Measurements from ENCODE around the gene TERT. TPM values are rescaled to one million over a fixed set of nuclear protein-coding genes. Genes with fewer than 3 reads are reported as not detected.

TERT gene
- total RNA-seq, 2 experiments from 2014 or later, result 156 to 198 TPM

GRCh38 chr5:1331861-1332405 is 37.1 kb upstream of the TERT start:
- H3K4me2 ChIP-seq (ENCODE audit: low read length), result no peak overlapping the region
- no peaks in the 10 kb centered on the region; the same call in 1 of the 2 replicates for H4K20me1 ChIP-seq (ENCODE audit: insufficient read depth, low read length)
- no peak for DNase-seq (ENCODE audit: low spot score)
- TF ChIP-seq EZH2phosphoT487 (IDR thresholded peaks at IDR 0.05; ENCODE audit: borderline replicate concordance, low read depth, low read length) (no peak), CTCF (conservative IDR thresholded peaks at IDR 0.05; ENCODE audit: low read length) (no peak)
- H3K4me1 ChIP-seq (ENCODE audit: insufficient read depth, low read length, poor library complexity, severe bottlenecking), result peaks cover 16% of the 10 kb centered on the region
- BruUV-seq (replicated peaks), result no TSS peak
- intact Hi-C loops (cut with micrococcal nuclease; ENCODE audit: unreplicated experiment), result no loop called here
- peaks cover 85% of the 10 kb centered on the region for H3K36me3 ChIP-seq (ENCODE audit: insufficient read depth, low read length)
- H3K4me3 ChIP-seq (ENCODE audit: low read depth, low read length, poor library complexity, severe bottlenecking), result no peak overlapping the region
- peaks cover 17% of the 10 kb centered on the region; the same call in 1 of the 2 replicates for H3K79me2 ChIP-seq (ENCODE audit: insufficient read depth, low read depth, low read length)
- H3K27ac ChIP-seq (ENCODE audit: low read depth, low read length, poor library complexity, severe bottlenecking), result peak overlapping the region; percentile 4
- no peaks in the 10 kb centered on the region for H3K9me3 ChIP-seq (ENCODE audit: low read length)
- CTCF ChIA-PET (ENCODE audit: unreplicated experiment), result interaction anchor here (0.6 kb wide), 1 partner anchor 164 kb away, joined by 3 read pairs; no protein-coding TSS in a partner anchor
- no peak overlapping the region for H2AFZ ChIP-seq (ENCODE audit: low read length)
- POLR2A ChIA-PET, result interaction anchor here (1.3 kb wide), 1 partner anchor 16 kb away, joined by 4 read pairs; no protein-coding TSS in a partner anchor
- H3K9me2 ChIP-seq (ENCODE audit: insufficient read depth, low read length), result no peaks in the 10 kb centered on the region

GRCh38 chr5:1330847-1331831 is 36.3 kb upstream of the TERT start:
- intact Hi-C loops (cut with micrococcal nuclease; ENCODE audit: unreplicated experiment), result no loop called here
- ChIA-PET POLR2A (interaction anchor here (0.7 to 1.3 kb wide), 2 partner anchors 11 to 16 kb away, joined by 3 to 4 read pairs; no protein-coding TSS in a partner anchor), CTCF (ENCODE audit: unreplicated experiment) (interaction anchor here (0.6 kb wide), 1 partner anchor 163 kb away, joined by 3 read pairs; no protein-coding TSS in a partner anchor)

More at GRCh38 chr5:1330847-1331831, 36.3 kb upstream of the TERT start:
- Histone ChIP-seq H2AFZ (ENCODE audit: low read length) (no peak overlapping the region), H4K20me1 (ENCODE audit: insufficient read depth, low read length) (no peaks in the 10 kb centered on the region; the same call in 1 of the 2 replicates), H3K79me2 (ENCODE audit: insufficient read depth, low read depth, low read length) (peaks cover 9% of the 10 kb centered on the region; the same call in 1 of the 2 replicates), H3K4me2 (ENCODE audit: low read length) (no peak overlapping the region), H3K36me3 (ENCODE audit: insufficient read depth, low read length) (peaks cover 84% of the 10 kb centered on the region), H3K4me1 (ENCODE audit: insufficient read depth, low read length, poor library complexity, severe bottlenecking) (peaks cover 8% of the 10 kb centered on the region), H3K9me3 (ENCODE audit: low read length) (no peaks in the 10 kb centered on the region), H3K27ac (ENCODE audit: low read depth, low read length, poor library complexity, severe bottlenecking) (no peak overlapping the region), H3K9me2 (ENCODE audit: insufficient read depth, low read length) (no peaks in the 10 kb centered on the region), H3K4me3 (ENCODE audit: low read depth, low read length, poor library complexity, severe bottlenecking) (no peak overlapping the region)
- TF ChIP-seq EZH2phosphoT487 (IDR thresholded peaks at IDR 0.05; ENCODE audit: borderline replicate concordance, low read depth, low read length), result no peak
- no peak for TF ChIP-seq CTCF (conservative IDR thresholded peaks at IDR 0.05; ENCODE audit: low read length)
- DNase-seq (ENCODE audit: low spot score), result no peak
- BruUV-seq (replicated peaks), result no TSS peak
